ENCODE results near the gene CDKN2C. TPM values are rescaled to one million over a fixed set of nuclear protein-coding genes. Genes with fewer than 3 reads are reported as not detected.
A peak's percentile ranks its signal among the peaks of the same experiment; 100 is the strongest.

The CDKN2C gene
- total and polyA plus RNA-seq, 10 of the 15 experiments (the other 5 are each of a cell fraction or from before 2014, with no cell fraction given) = 3.3 to 11.7 (median 6.0) TPM

DNA sequence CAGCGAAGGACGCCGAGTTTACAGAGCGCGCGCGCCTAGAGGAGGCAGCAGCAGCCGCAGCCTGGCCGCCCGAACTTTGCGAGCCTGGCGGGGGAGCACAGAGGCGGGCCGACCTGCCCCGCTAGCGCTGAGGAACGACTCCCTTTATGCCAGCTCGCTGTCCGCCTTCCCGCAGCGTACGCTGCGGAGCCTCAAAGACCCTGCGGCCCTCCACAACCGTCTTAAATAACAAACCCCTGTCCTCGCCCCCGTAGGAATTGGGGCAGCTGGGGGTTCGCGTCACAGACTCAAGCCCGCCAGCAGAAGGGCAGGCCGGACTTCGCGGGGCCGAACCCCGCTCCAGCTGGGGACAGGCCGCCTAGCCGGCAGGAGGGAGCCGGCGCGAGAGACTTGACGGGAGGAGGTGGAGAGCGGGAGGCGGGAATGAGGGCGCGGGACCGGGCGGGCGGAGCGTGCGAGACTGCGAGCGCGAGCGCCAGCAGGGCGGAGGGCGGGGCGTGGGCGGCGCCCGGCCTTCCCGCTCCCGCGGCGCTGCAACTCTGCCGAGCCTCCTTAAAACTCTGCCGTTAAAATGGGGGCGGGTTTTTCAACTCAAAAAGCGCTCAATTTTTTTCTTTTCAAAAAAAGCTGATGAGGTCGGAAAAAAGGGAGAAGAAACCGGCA lies 1.8 kb upstream of the CDKN2C start (continued):
- no peak; the same call in 1 of the 2 replicates for TF ChIP-seq CREM (IDR thresholded peaks at IDR 0.05; ENCODE audit: low read depth)
- TF ChIP-seq, protein P1, sequence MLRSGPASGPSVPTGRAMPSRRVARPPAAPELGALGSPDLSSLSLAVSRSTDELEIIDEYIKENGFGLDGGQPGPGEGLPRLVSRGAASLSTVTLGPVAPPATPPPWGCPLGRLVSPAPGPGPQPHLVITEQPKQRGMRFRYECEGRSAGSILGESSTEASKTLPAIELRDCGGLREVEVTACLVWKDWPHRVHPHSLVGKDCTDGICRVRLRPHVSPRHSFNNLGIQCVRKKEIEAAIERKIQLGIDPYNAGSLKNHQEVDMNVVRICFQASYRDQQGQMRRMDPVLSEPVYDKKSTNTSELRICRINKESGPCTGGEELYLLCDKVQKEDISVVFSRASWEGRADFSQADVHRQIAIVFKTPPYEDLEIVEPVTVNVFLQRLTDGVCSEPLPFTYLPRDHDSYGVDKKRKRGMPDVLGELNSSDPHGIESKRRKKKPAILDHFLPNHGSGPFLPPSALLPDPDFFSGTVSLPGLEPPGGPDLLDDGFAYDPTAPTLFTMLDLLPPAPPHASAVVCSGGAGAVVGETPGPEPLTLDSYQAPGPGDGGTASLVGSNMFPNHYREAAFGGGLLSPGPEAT (IDR thresholded peaks at IDR 0.05; ENCODE audit: low read depth) = 0 out of 2 replicates have a peak, but pooled peaks have one; percentile 2
- TF ChIP-seq MYB (IDR thresholded peaks at IDR 0.05; ENCODE audit: borderline replicate concordance, low read depth, low read length) = no peak
- TF ChIP-seq ETV6 (conservative IDR thresholded peaks at IDR 0.05 in 1 of 2, IDR thresholded peaks at IDR 0.05 in 1 of 2; ENCODE audit: borderline replicate concordance in 1 of 2, low read depth in 1 of 2) = no peak
- no peak for TF ChIP-seq NR2C2 (IDR thresholded peaks at IDR 0.05; ENCODE audit: borderline replicate concordance, control insufficient read depth, insufficient read length, low read depth)
- TF ChIP-seq WRNIP1 (IDR thresholded peaks at IDR 0.05; ENCODE audit: borderline replicate concordance, low read depth, low read length) = no peak
- TF ChIP-seq JUNB (IDR thresholded peaks at IDR 0.05) = no peak
- TF ChIP-seq, protein P2, sequence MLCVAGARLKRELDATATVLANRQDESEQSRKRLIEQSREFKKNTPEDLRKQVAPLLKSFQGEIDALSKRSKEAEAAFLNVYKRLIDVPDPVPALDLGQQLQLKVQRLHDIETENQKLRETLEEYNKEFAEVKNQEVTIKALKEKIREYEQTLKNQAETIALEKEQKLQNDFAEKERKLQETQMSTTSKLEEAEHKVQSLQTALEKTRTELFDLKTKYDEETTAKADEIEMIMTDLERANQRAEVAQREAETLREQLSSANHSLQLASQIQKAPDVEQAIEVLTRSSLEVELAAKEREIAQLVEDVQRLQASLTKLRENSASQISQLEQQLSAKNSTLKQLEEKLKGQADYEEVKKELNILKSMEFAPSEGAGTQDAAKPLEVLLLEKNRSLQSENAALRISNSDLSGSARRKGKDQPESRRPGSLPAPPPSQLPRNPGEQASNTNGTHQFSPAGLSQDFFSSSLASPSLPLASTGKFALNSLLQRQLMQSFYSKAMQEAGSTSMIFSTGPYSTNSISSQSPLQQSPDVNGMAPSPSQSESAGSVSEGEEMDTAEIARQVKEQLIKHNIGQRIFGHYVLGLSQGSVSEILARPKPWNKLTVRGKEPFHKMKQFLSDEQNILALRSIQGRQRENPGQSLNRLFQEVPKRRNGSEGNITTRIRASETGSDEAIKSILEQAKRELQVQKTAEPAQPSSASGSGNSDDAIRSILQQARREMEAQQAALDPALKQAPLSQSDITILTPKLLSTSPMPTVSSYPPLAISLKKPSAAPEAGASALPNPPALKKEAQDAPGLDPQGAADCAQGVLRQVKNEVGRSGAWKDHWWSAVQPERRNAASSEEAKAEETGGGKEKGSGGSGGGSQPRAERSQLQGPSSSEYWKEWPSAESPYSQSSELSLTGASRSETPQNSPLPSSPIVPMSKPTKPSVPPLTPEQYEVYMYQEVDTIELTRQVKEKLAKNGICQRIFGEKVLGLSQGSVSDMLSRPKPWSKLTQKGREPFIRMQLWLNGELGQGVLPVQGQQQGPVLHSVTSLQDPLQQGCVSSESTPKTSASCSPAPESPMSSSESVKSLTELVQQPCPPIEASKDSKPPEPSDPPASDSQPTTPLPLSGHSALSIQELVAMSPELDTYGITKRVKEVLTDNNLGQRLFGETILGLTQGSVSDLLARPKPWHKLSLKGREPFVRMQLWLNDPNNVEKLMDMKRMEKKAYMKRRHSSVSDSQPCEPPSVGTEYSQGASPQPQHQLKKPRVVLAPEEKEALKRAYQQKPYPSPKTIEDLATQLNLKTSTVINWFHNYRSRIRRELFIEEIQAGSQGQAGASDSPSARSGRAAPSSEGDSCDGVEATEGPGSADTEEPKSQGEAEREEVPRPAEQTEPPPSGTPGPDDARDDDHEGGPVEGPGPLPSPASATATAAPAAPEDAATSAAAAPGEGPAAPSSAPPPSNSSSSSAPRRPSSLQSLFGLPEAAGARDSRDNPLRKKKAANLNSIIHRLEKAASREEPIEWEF (IDR thresholded peaks at IDR 0.05; ENCODE audit: insufficient replicate concordance, low read depth, low read length) = no peak
- TF ChIP-seq STAT1 (conservative IDR thresholded peaks at IDR 0.05) = no peak
- TF ChIP-seq ZSCAN29 (IDR thresholded peaks at IDR 0.05) = no peak
- no peak for TF ChIP-seq FOS (IDR thresholded peaks at IDR 0.05; ENCODE audit: borderline replicate concordance, extremely low read depth, insufficient read length)
- TF ChIP-seq PML (IDR thresholded peaks at IDR 0.05; ENCODE audit: low read length) = no peak
- no peak for TF ChIP-seq SREBF1 (IDR thresholded peaks at IDR 0.05; ENCODE audit: low read length)
- TF ChIP-seq NBN (IDR thresholded peaks at IDR 0.05) = no peak; the same call in 1 of the 2 replicates
- no peak for TF ChIP-seq HDAC6 (IDR thresholded peaks at IDR 0.05; ENCODE audit: unreplicated experiment)
- TF ChIP-seq, protein P3, sequence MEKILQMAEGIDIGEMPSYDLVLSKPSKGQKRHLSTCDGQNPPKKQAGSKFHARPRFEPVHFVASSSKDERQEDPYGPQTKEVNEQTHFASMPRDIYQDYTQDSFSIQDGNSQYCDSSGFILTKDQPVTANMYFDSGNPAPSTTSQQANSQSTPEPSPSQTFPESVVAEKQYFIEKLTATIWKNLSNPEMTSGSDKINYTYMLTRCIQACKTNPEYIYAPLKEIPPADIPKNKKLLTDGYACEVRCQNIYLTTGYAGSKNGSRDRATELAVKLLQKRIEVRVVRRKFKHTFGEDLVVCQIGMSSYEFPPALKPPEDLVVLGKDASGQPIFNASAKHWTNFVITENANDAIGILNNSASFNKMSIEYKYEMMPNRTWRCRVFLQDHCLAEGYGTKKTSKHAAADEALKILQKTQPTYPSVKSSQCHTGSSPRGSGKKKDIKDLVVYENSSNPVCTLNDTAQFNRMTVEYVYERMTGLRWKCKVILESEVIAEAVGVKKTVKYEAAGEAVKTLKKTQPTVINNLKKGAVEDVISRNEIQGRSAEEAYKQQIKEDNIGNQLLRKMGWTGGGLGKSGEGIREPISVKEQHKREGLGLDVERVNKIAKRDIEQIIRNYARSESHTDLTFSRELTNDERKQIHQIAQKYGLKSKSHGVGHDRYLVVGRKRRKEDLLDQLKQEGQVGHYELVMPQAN (conservative IDR thresholded peaks at IDR 0.05) = no peak
- TF ChIP-seq RAD21 (IDR thresholded peaks at IDR 0.05; ENCODE audit: insufficient read depth, low read depth, low read length) = peak; percentile 21; the same call in 1 of the 2 replicates
- 0 out of 2 replicates have a peak, but pooled peaks have one; percentile 18 for TF ChIP-seq ZNF207 (IDR thresholded peaks at IDR 0.05; ENCODE audit: borderline replicate concordance)
- TF ChIP-seq, protein P4, sequence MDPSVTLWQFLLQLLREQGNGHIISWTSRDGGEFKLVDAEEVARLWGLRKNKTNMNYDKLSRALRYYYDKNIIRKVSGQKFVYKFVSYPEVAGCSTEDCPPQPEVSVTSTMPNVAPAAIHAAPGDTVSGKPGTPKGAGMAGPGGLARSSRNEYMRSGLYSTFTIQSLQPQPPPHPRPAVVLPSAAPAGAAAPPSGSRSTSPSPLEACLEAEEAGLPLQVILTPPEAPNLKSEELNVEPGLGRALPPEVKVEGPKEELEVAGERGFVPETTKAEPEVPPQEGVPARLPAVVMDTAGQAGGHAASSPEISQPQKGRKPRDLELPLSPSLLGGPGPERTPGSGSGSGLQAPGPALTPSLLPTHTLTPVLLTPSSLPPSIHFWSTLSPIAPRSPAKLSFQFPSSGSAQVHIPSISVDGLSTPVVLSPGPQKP (IDR thresholded peaks at IDR 0.05; ENCODE audit: low read depth, low read length) = no peak
- TF ChIP-seq GATAD2B (conservative IDR thresholded peaks at IDR 0.05; ENCODE audit: low read depth) = peak; percentile 56; the same call in 1 of the 2 replicates
- TF ChIP-seq IKZF1 (conservative IDR thresholded peaks at IDR 0.05) = peak; percentile 85
